ENCODE results near the gene LRIT2.
A peak's percentile ranks its signal among the peaks of the same experiment; 100 is the strongest.
"Not testable (repeated sequence)": the region's sequence is repeated elsewhere in the genome, so short reads cannot be mapped to it uniquely, and the experiment has no call there.

The LRIT2 gene

DNA sequence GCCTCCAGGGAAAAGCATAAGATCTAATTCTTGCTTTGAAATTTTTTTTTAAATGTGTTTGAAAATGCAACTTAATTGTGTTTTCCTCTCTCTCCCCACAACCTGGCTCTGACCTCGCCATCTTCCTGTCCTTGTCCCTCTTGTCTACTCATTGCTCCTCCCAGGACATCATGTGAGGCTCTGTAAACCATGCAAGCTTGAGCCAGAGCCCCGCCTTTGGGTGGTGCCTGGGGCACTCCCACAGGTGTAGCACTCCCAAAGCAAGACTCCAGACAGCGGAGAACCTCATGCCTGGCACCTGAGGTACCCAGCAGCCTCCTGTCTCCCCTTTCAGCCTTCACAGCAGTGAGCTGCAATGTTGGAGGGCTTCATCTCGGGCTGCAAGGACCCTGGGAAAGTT lies 40.8 kb downstream of the LRIT2 start:
- no peak for DNase-seq (ENCODE audit: low spot score)

DNA sequence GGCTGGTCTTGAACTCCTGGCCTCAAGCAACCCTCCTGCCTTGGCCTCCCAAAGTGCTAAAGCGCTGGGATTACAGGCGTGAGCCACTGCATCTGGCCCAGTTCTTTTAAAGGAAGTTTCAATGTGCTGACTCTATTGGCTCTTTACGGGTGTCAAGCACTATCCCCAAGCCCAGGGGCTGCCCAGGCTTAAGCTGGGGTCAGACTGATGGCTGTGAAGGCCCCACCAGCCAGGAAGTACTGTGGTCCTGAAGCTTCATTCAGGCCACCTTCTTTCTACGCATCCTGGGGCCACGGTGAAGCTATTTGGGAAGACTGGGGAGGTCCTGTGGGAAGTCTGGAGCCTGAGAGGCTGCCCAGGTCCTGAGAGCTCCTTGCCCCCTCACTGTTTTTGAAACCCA lies 43.7 kb downstream of the LRIT2 start:
- no peak for DNase-seq (ENCODE audit: low spot score)

DNA sequence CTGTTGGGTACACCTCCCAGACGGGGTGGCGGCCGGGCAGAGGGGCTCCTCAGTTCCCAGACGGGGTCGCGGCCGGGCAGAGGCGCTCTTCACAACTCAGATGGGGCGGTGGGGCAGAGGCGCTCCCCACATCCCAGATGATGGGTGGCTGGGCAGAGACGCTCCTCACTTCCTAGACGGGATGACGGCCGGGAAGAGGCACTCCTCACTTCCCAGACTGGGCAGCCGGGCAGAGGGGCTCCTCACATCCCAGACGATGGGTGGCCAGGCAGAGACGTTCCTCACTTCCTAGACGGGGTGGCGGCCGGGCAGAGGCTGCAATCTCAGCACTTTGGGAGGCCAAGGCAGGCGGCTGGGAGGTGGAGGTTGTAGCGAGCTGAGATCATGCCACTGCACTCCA lies 45.0 kb downstream of the LRIT2 start:
- DNase-seq (ENCODE audit: low spot score): not testable (repeated sequence)

DNA sequence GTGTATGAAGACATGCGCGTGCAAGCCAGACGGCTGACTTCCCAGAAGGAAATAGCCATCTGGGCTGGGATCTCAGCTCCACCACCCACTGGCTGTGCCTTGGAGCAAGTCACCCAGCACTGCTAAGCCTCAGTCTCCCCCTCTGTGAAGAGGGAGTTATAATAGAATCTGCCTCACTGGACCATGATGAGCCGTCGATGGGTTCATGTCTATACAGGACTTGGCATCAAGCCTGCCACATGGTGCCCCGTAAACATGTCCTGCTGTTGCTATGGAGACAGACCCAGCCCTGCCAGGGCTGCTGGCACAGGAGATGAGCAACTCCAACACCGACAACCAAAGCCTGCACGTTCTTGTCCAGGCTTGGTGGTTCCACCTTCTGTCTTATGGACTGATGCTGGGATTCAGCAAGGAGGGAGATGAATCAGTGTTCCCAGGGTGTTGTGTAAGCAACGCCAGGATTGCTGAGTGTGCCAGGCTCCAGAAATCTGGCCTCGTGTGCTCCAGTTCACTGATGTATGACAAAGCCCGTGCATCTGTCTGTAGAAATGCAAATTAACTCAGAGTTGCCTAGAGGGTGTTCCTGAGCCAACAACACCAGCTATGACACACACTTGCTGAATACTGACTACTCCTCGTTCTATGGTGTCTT lies 46.2 kb downstream of the LRIT2 start:
- peak; percentile 58 for DNase-seq (ENCODE audit: low spot score)

DNA sequence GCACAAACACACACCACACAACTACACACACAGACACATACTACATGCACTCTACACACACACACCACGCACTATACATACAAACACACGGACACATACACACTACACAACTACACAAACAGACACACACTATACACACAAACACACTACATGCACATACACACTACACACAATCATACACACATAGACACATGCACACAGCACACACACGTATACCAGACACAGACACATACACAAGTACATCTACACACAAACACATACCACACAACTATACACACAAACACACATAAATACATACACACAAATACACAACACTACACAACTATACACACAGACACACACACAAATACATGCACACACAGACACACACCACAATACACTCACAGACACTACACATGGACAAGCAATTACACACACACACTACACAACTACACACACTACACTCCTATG lies 47.2 kb downstream of the LRIT2 start:
- DNase-seq (ENCODE audit: low spot score): no peak

DNA sequence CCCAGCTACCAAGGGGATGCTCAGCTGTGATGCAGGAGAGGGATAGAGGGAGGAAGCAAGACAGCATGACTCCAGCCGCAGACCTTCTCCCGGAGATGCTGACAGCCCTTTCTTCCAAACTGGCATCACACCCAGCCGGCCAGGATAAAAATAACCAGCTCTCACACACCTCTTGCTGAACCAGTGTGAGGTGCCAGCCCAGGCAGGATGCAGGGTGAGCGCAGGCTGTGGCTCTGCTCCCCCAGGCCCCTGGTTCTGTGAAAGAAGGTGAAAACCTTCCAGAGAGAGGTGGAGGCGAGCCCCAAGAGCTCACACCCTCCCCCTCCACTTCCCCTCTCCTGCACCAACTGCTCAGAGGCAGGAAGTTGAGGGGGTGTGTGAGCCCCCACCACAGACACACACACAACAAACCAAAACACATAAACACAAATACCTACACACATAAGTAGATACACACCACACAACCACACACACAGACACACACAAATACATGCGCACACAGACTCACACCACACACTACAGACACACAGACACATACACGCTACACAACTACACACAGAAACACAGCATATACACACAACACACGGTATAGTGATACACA lies 47.7 kb downstream of the LRIT2 start:
- no peak for DNase-seq (ENCODE audit: low spot score)

DNA sequence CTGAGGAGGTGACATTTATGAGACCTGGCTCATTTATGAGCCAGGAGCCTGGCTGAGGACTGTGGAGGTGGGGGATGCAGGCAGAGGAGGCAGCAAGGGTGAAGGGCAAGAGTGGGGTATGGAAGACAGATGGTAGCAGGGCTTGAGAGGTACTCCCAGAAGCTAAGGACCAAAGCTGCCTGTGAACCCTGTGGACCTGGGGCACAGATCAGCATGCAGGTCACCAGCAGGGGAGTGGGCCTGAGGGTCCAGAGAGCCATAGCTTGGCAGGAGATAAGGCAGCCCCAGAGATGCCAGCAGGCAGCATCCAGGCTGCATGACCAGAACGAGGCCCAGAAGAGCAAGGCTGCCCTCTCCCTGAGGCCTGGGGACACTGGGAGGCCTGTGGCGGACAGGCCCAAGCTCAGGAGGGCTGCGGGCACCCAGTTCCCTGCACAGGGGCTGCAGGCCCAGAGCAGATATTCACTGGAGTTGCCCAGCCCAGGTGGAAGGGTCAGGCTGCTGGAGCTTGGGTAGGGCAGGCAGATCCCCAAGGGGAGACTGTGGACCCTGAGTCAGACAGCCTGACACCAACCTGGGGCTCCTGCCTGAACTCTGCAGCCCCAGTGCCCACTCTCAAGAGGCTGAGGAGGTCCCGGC lies 48.4 kb downstream of the LRIT2 start:
- no peak for DNase-seq (ENCODE audit: low spot score)

DNA sequence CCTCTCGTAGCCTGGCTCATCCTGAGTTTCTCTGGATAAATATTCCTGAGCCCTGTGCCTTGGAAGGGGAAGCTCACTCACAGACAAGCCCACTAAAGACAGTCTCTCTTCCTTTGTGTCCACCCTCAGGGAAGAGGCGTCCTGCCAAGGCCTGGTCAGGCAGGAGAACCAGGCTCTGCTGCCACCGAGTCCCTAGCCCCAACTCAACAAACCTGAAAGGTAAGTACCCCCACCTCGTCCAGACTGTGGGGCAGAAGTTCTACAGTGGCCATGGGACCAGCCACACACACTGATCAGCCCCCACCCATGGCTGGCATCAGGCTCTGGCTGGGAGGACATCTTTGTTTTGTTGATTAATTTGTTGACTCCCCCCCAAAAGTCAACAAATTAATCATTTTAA lies 49.0 kb downstream of the LRIT2 start:
- no peak for DNase-seq (ENCODE audit: low spot score)

DNA sequence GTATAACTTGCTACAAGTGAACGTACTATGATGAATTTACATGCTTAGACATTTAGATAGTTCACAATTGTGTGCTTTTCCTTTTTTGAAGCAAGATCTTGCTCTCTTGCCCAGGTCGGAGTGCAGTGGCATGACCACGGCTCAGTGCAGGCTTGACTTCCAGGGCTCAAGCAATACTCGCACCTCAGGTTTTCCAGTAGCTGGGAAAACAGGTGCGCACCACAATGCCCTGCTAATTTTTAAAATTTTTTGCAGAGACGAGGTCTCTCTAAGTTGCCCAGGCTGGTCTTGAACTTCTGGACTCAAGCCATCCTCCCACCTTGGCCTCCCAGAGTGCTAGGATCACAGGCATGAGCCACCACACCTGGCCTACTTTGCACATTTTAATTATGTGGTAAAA lies 49.9 kb downstream of the LRIT2 start:
- DNase-seq (ENCODE audit: low spot score): no peak

DNA sequence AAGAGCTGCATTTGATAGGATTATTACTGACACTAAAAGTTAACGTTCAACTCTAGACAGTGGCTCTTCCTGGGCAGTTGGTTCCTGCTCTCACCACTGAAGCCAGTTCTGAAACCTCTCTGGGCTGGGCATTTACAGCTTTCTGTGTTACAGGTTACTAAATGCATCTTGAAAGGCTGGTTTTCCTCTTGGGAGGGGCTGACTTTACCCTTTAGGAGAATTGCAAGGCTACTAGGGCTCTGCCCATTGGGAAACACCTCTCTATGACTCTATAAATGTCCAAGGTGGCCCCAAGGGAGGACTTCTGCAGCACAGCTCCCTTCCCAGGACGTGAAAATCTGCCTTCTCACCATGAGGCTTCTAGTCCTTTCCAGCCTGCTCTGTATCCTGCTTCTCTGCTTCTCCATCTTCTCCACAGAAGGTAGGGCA lies 51.8 kb downstream of the LRIT2 start, which contains the start of gene GPR15LG:
GPR15LG (plus strand) TSS at position 301 of the 429 bp plus-strand sequence; CDS start at position 352, 51 bp downstream.
- DNase-seq (ENCODE audit: low spot score): no peak

DNA sequence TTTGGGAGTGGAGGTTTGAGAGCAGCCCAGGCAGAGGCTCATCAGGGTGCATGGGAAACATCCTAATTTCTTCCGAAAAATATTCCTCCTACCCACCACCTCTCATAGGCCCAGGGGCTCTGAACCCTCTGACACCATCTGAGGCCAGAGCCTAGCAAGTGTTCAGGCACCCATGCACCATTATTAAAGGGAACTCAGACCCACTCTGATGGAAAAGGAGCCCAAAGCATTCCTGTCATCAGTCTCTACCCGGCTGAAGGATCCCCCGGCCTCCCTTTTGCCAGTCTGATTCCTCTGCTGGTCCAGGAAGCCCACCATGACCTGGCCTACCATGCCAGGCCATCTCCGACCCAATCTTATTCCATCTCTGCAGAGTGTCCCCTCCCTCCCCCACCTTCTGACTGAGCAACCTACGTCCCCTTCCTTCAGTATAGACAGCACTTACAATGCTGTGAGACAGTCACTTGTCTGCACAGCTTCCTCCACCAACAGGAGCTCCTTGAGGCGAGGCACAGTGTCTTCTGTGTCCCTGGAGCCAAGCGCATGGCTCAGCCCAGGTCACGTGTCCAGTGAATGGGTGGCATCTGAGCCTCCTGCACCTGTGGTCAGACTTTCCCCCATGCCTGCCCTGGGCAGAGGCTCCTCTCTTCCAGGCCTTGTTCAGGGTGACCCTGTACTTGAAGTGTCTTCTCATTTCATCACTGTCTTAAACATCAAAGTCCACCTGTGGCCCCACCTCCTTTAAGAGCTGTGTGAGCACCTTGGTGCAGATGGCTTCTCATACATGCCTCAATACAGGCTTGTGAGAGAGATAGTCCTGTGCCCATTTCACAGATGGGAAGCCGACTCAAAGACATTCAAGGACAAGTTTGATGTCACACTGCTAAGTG lies 52.6 kb downstream of the LRIT2 start:
- no peak for DNase-seq (ENCODE audit: low spot score)

DNA sequence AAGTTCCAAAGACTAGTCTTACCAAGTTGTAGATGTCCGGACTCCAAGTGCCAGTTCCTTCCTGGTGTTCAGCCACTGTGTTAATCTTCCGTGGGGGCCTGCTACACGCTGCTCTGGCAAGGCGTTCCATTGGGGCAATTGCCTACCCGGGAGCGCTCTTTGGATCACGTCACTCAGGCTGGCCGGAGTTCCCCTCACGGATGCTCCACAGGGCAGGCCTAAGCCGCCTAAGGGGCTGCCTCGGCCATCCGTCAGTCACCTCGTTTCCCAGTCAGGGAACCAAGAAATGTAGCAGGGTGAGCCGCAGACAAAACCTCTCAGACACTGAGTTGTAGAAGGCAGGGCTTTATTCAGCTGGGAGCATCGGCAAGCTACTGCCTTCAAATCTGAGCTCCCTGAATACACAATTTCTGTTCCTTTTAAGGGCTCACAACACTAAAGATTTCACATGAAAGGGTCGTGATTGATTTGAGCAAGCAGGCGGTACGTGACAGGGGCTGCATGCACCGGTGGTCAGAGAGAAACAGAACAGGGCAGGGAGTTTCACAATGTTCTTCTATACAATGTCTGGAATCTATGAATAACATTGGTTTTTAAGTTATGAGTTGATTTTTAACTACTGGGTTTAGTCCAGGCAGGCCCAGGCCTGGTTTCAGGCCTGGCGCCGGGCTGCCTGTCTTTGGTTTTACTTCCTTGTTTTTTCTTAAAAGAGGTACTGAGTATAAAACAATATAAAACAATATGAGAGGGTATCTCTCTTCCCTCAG lies 53.5 kb downstream of the LRIT2 start:
- DNase-seq (ENCODE audit: low spot score): not testable (repeated sequence)

DNA sequence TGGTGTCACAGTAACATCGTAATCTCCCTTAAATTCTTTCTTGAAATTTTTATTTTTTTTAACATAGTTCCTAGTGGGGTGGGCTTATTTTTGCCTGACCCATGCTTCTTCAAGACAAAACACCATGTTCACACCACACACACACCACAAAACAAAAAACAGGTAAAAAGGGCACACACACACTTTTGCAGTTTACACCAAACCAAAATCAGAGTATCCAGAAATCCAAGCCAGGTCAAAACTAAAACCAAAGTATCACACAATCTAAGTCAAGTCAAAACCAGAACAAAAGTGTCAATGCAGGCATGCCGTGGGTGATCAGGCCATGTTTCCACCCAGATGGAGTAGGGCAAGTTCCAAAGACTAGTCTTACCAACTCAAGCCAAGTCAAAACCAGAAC lies 54.1 kb downstream of the LRIT2 start:
- not testable (repeated sequence) for DNase-seq (ENCODE audit: low spot score)
